ENCODE results near the gene XXYLT1. TPM values are rescaled to one million over a fixed set of nuclear protein-coding genes. Genes with fewer than 3 reads are reported as not detected.

XXYLT1 gene
- total RNA-seq, 1 donor from 2014 or later = 16.4 TPM

DNA sequence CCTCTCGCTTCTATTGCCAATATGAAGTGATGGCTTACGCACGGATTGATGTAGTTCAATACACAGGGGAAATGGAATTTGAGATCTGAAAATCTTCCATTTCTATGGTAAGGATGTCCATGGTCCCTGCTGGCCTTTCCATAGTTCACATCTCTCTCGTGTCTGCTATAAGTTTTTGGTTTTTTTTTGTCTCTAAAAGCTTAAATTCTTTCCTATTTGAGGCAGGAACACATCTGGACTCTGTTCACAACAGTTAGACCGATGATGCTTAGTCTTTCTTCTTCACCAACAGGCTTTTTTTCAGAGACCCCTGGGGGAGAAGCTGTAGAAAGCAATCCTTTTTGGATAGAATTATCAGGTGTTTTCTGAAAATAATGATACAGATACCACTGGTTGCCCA, 108.1 kb downstream of the XXYLT1 start:
- H3K27me3 ChIP-seq = no peaks in the 10 kb centered on the region
- DNase-seq (ENCODE audit: low spot score) = no peak
- H3K4me3 ChIP-seq = no peak overlapping the region
- no peaks in the 10 kb centered on the region for H3K36me3 ChIP-seq
- H3K4me1 ChIP-seq = peaks cover 5% of the 10 kb centered on the region
- H3F3A ChIP-seq (ENCODE audit: low read depth) = no peaks in the 10 kb centered on the region
- Mint-ChIP-seq H3K9me3 (no peaks in the 10 kb centered on the region), H3K4me3 (no peak overlapping the region), H3K4me1 (peaks cover 15% of the 10 kb centered on the region), H3K36me3 (peaks cover 5% of the 10 kb centered on the region), H3K27me3 (ENCODE audit: insufficient read depth, low read depth) (peaks cover 2% of the 10 kb centered on the region), H3K27ac (no peak overlapping the region)
- H3K79me2 ChIP-seq (ENCODE audit: low read depth) = peaks cover 3% of the 10 kb centered on the region
- TF ChIP-seq EZH2 (IDR thresholded peaks at IDR 0.05) = no peak
- H2AFZ ChIP-seq (replicated peaks) = no peak overlapping the region
- H3K4me2 ChIP-seq = no peak overlapping the region
- H3K27ac ChIP-seq = no peak overlapping the region
- no peak overlapping the region for H3K9ac ChIP-seq
- H4K20me1 ChIP-seq (ENCODE audit: low read depth) = no peaks in the 10 kb centered on the region
- H3K9me3 ChIP-seq (ENCODE audit: low read depth) = no peaks in the 10 kb centered on the region

DNA sequence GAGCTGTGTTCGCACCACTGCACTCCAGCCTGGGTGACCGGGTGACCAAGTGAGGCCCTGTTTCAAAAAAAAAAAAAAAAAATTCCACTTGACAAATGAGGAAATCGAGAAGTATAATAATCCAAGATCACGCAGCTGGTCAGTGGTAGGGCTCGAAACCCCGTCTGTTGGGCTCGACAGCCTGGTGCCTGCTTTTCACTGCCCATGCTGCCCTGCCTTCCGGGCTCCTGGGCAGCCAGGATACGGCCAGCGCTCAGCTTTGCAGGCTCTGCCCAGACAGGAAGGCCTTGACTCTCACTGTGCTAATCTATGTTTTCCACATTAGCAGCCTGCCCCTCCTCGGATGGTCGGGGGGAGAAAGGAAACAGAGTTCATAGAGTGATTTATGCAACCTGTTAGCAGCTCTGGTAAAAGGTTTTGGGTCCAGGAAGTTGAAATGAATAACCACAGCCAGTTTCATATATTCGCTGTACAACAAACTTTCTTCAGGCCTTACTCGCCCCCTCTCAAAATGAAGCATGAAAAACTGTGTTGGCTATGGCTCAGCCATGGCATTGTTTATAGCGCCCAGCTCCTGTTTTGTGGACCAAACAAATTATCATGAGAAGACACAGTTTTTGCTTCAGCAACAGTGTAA, 108.8 kb downstream of the XXYLT1 start:
- no peaks in the 10 kb centered on the region for H3K36me3 ChIP-seq
- TF ChIP-seq EZH2phosphoT487 (IDR thresholded peaks at IDR 0.05) (no peak), EZH2 (IDR thresholded peaks at IDR 0.05) (no peak)
- TF ChIP-seq, protein P1, sequence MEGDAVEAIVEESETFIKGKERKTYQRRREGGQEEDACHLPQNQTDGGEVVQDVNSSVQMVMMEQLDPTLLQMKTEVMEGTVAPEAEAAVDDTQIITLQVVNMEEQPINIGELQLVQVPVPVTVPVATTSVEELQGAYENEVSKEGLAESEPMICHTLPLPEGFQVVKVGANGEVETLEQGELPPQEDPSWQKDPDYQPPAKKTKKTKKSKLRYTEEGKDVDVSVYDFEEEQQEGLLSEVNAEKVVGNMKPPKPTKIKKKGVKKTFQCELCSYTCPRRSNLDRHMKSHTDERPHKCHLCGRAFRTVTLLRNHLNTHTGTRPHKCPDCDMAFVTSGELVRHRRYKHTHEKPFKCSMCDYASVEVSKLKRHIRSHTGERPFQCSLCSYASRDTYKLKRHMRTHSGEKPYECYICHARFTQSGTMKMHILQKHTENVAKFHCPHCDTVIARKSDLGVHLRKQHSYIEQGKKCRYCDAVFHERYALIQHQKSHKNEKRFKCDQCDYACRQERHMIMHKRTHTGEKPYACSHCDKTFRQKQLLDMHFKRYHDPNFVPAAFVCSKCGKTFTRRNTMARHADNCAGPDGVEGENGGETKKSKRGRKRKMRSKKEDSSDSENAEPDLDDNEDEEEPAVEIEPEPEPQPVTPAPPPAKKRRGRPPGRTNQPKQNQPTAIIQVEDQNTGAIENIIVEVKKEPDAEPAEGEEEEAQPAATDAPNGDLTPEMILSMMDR (IDR thresholded peaks at IDR 0.05) = no peak
- H3K9me3 ChIP-seq (ENCODE audit: low read depth) = no peaks in the 10 kb centered on the region
- H3K9me3 Mint-ChIP-seq = no peaks in the 10 kb centered on the region
- no peak overlapping the region for H3K4me2 ChIP-seq
- peaks cover 4% of the 10 kb centered on the region for H3K27me3 Mint-ChIP-seq (ENCODE audit: insufficient read depth, low read depth)
- no peaks in the 10 kb centered on the region for H3F3A ChIP-seq (ENCODE audit: low read depth)
- peaks cover 19% of the 10 kb centered on the region for H3K4me1 Mint-ChIP-seq
- no peak for DNase-seq (ENCODE audit: low spot score)
- peaks cover 5% of the 10 kb centered on the region for H3K4me1 ChIP-seq
- peaks cover 5% of the 10 kb centered on the region for H3K36me3 Mint-ChIP-seq
- no peaks in the 10 kb centered on the region for H4K20me1 ChIP-seq (ENCODE audit: low read depth)
- peaks cover 3% of the 10 kb centered on the region for H3K79me2 ChIP-seq (ENCODE audit: low read depth)
- H3K27ac Mint-ChIP-seq = no peak overlapping the region
- no peaks in the 10 kb centered on the region for H3K27me3 ChIP-seq
- H3K27ac ChIP-seq = no peak overlapping the region
- no peak overlapping the region for H3K4me3 Mint-ChIP-seq
- no peak overlapping the region for H2AFZ ChIP-seq (replicated peaks)
- no peak overlapping the region for H3K4me3 ChIP-seq
- no peak overlapping the region for H3K9ac ChIP-seq

- Histone ChIP-seq H3K27ac (no peak overlapping the region), H3K4me2 (no peak overlapping the region), H3K4me3 (no peak overlapping the region), H3F3A (ENCODE audit: low read depth) (no peaks in the 10 kb centered on the region), H3K9ac (no peak overlapping the region), H3K36me3 (no peaks in the 10 kb centered on the region), H3K4me1 (peaks cover 11% of the 10 kb centered on the region), H3K9me3 (ENCODE audit: low read depth) (no peaks in the 10 kb centered on the region), H2AFZ (replicated peaks) (no peak overlapping the region), H4K20me1 (ENCODE audit: low read depth) (no peaks in the 10 kb centered on the region), H3K27me3 (no peaks in the 10 kb centered on the region), H3K79me2 (ENCODE audit: low read depth) (peaks cover 3% of the 10 kb centered on the region)
- H3K4me3 Mint-ChIP-seq = no peak overlapping the region
- peaks cover 4% of the 10 kb centered on the region for H3K27me3 Mint-ChIP-seq (ENCODE audit: insufficient read depth, low read depth)
- peaks cover 5% of the 10 kb centered on the region for H3K36me3 Mint-ChIP-seq
- no peak for TF ChIP-seq EZH2phosphoT487 (IDR thresholded peaks at IDR 0.05)
- TF ChIP-seq, protein P1 (IDR thresholded peaks at IDR 0.05) = no peak
- no peak for TF ChIP-seq EZH2 (IDR thresholded peaks at IDR 0.05)
- H3K9me3 Mint-ChIP-seq = no peaks in the 10 kb centered on the region
- peak overlapping the region; percentile 79 for H3K27ac Mint-ChIP-seq
- H3K4me1 Mint-ChIP-seq = peaks cover 28% of the 10 kb centered on the region
- DNase-seq (ENCODE audit: low spot score) = no peak
Measured at GRCh38 chr3:195160908-195161434, 110.0 kb downstream of the XXYLT1 start.

DNA sequence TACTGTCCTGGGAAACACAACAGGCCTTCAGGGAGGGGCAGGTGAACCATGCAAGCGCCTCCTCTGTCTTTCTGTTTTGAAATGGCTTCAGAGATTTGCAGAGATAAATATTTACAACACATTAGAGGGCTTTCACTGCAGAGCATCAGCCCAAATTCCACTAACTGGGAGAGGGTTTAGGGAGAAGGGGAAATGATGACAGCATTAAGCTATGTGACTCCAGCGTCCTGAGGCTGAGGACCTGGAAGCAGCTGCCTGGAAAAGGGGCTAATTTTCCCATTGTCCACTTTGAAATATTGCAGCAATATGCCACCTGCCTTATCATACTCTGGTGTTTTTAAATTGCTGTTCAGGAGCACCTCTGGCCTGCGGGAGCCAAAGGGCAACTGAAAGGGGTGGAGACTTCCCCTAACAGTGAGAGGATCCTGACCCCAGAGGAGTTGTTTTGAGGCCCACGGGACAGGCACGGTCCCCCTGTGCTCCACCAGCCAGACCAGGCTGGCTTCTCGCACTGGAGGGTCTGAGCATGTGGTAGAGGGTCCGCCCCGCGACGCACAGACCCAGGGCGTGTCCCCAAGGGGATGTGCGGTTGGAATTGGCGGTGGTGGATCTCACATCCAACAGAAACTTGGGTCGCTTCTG, 110.6 kb downstream of the XXYLT1 start:
- no peak overlapping the region for H3K4me3 ChIP-seq
- peaks cover 16% of the 10 kb centered on the region for H3K4me1 ChIP-seq
- H3K36me3 Mint-ChIP-seq = peaks cover 10% of the 10 kb centered on the region
- no peak overlapping the region for H2AFZ ChIP-seq (replicated peaks)
- H3K27me3 Mint-ChIP-seq (ENCODE audit: insufficient read depth, low read depth) = peaks cover 4% of the 10 kb centered on the region
- no peak for DNase-seq (ENCODE audit: low spot score)
- H3K27ac ChIP-seq = no peak overlapping the region
- H3K27ac Mint-ChIP-seq = peak overlapping the region; percentile 79
- no peaks in the 10 kb centered on the region for H4K20me1 ChIP-seq (ENCODE audit: low read depth)
- no peak overlapping the region for H3K9ac ChIP-seq
- H3F3A ChIP-seq (ENCODE audit: low read depth) = peaks cover 4% of the 10 kb centered on the region
- no peak overlapping the region for H3K4me3 Mint-ChIP-seq
- no peaks in the 10 kb centered on the region for H3K27me3 ChIP-seq
- H3K79me2 ChIP-seq (ENCODE audit: low read depth) = peaks cover 3% of the 10 kb centered on the region
- H3K9me3 Mint-ChIP-seq = no peaks in the 10 kb centered on the region
- H3K4me2 ChIP-seq = no peak overlapping the region
- H3K9me3 ChIP-seq (ENCODE audit: low read depth) = no peaks in the 10 kb centered on the region
- TF ChIP-seq, protein P1 (IDR thresholded peaks at IDR 0.05) = no peak
- no peak for TF ChIP-seq EZH2phosphoT487 (IDR thresholded peaks at IDR 0.05)
- TF ChIP-seq EZH2 (IDR thresholded peaks at IDR 0.05) = no peak
- peaks cover 34% of the 10 kb centered on the region for H3K4me1 Mint-ChIP-seq
- H3K36me3 ChIP-seq = no peaks in the 10 kb centered on the region
